NK-92 (cell line): ENCODE results near the gene NDOR1.
A peak's percentile ranks its signal among the peaks of the same experiment; 100 is the strongest.

Experiments used
- DNase-seq: peaks from one replicate; lab custom pipeline; 2025; ENCODE audit not compliant: unreplicated experiment; lab: John Stamatoyannopoulos, UW

The NDOR1 gene

GRCh38 chr9:137198051-137198901 lies 7.2 kb upstream of the NDOR1 start:
- no peak for DNase-seq

- DNase-seq, result no peak
These were observed 6.6 kb upstream of the NDOR1 start for GRCh38 chr9:137198902-137199283.

- no peak for DNase-seq
These were observed 5.9 kb upstream of the NDOR1 start for GRCh38 chr9:137199411-137200121.

- DNase-seq, result peak; percentile 95
These were observed 4.9 kb upstream of the NDOR1 start, which contains the start of gene TPRN for GRCh38 chr9:137200311-137201204. Gene TPRN, minus strand, starts transcription at chr9:137200741. Its CDS starts 30 bp downstream, at chr9:137200711.

- no peak for DNase-seq
These were observed 4.2 kb upstream of the NDOR1 start for GRCh38 chr9:137201205-137201868.

- DNase-seq, result no peak
These were observed 2.5 kb upstream of the NDOR1 start for GRCh38 chr9:137202966-137203365.

GRCh38 chr9:137204731-137205125 lies 772 bp upstream of the NDOR1 start:
- no peak for DNase-seq

GRCh38 chr9:137206602-137207001 lies 1.1 kb downstream of the NDOR1 start:
- no peak for DNase-seq

GRCh38 chr9:137211532-137211931 lies 6.0 kb downstream of the NDOR1 start:
- no peak for DNase-seq

- no peak for DNase-seq
These were observed 7.0 kb downstream of the NDOR1 start for GRCh38 chr9:137212520-137212919.

- DNase-seq, result no peak
These were observed 7.9 kb downstream of the NDOR1 start for GRCh38 chr9:137213160-137214060.

GRCh38 chr9:137214620-137215019 lies 9.1 kb downstream of the NDOR1 start:
- no peak for DNase-seq

- DNase-seq, result no peak
These were observed 9.9 kb downstream of the NDOR1 start for GRCh38 chr9:137215196-137215986.

- no peak for DNase-seq
These were observed 10.9 kb downstream of the NDOR1 start for GRCh38 chr9:137216188-137216965.

GRCh38 chr9:137217276-137218211 lies 12.0 kb downstream of the NDOR1 start:
- DNase-seq, result no peak

GRCh38 chr9:137218212-137218753 lies 12.8 kb downstream of the NDOR1 start:
- DNase-seq, result no peak

GRCh38 chr9:137218754-137219271 lies 13.3 kb downstream of the NDOR1 start:
- DNase-seq, result no peak
